HCT116 (cell line): Measurements from ENCODE around the gene HNRNPU.

ENCODE experiments used
- EGR1 ChIP-seq: IDR thresholded peaks from 2 replicates; pipeline ENCODE4 v1.6.1; 2012; ENCODE audit warnings: low read depth
- JUND ChIP-seq: IDR thresholded peaks from 2 replicates; pipeline ENCODE4 v1.6.1; 2012
- POLR2A ChIP-seq: IDR thresholded peaks from 2 replicates; pipeline ENCODE4 v1.7.0; 2011; ENCODE audit warnings: borderline replicate concordance; ENCODE audit not compliant: insufficient read depth, insufficient read length; ENCODE audit errors: extremely low read depth
- RAD21 ChIP-seq: IDR thresholded peaks from 2 replicates; pipeline ENCODE4 v1.6.1; 2012; ENCODE audit warnings: low read depth, mild to moderate bottlenecking
- SIN3A ChIP-seq: IDR thresholded peaks from 2 replicates; pipeline ENCODE4 v1.6.1; 2012; ENCODE audit warnings: low read depth

- TF ChIP-seq POLR2A: no peak
- no peak for TF ChIP-seq SIN3A
- no peak for TF ChIP-seq JUND
- TF ChIP-seq EGR1: no peak
- no peak for TF ChIP-seq RAD21
These were observed 32.2 kb upstream of the HNRNPU start for GRCh38 chr1:244896550-244896949.
